GM06990 (cell line): ENCODE measurements around the gene ZNF628.

Experiments
- DNase-seq: peaks from one replicate; pipeline ENCODE4 v3.0.0-alpha.2; 2011; ENCODE audit not compliant: insufficient read length; ENCODE audit errors: extremely low read depth
- H3K27me3 ChIP-seq: replicated peaks from 2 replicates; pipeline ENCODE4 v1.6.0; 2011; ENCODE audit warnings: low read length; ENCODE audit not compliant: control insufficient read depth, insufficient read depth
- H3K36me3 ChIP-seq: 2 replicates; pipeline ENCODE4 v1.5.1; 2011; ENCODE audit warnings: low read length; ENCODE audit not compliant: control insufficient read depth, insufficient read depth
- H3K4me3 ChIP-seq: replicated peaks from 2 replicates; pipeline ENCODE4 v1.5.1; 2011; ENCODE audit warnings: low read depth, mild to moderate bottlenecking, control low read depth, low read length
- TF ChIP-seq, protein P1 (sequence below): IDR thresholded peaks from 2 replicates; pipeline ENCODE4 v1.5.1; 2011; ENCODE audit warnings: low read length, control low read depth, mild to moderate bottlenecking, inconsistent platforms; ENCODE audit not compliant: insufficient read depth, poor library complexity, severe bottlenecking

Gene ZNF628

DNA sequence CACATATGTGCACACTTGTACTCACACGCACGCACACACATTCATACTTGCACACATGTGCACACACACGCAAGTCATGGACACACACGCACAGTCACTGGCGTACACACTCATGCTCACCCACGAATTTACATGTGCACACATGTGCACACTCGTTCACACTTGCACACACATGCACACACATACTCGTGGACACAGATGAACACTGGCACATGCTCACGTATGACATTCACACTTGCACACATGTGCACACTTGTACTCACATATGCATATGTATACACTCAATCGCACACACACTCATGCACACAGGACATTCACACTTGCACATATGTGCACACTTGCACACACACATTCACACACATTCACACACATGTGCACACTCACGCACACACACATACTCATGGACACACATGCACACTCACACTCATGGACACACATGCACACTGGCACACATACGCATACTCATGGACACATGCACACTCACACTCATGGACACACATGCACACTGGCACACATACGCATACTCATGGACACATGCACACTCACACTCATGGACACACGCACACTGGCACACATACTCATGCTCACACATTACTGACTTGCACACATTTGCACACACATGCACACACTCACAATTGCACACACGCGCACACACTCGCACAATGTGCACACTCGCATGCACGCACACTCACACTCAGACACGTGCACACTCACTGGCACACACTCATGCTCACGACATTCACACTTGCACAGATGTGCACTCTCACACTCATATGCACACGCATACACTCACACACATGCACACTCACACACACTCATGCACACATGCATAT lies 51.0 kb downstream of the ZNF628 start:
- Histone ChIP-seq H3K4me3 (no peak overlapping the region), H3K27me3 (no peaks in the 10 kb centered on the region), H3K36me3 (no peaks in the 10 kb centered on the region)
- TF ChIP-seq, protein P1, sequence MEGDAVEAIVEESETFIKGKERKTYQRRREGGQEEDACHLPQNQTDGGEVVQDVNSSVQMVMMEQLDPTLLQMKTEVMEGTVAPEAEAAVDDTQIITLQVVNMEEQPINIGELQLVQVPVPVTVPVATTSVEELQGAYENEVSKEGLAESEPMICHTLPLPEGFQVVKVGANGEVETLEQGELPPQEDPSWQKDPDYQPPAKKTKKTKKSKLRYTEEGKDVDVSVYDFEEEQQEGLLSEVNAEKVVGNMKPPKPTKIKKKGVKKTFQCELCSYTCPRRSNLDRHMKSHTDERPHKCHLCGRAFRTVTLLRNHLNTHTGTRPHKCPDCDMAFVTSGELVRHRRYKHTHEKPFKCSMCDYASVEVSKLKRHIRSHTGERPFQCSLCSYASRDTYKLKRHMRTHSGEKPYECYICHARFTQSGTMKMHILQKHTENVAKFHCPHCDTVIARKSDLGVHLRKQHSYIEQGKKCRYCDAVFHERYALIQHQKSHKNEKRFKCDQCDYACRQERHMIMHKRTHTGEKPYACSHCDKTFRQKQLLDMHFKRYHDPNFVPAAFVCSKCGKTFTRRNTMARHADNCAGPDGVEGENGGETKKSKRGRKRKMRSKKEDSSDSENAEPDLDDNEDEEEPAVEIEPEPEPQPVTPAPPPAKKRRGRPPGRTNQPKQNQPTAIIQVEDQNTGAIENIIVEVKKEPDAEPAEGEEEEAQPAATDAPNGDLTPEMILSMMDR, result no peak
- DNase-seq, result no peak

DNA sequence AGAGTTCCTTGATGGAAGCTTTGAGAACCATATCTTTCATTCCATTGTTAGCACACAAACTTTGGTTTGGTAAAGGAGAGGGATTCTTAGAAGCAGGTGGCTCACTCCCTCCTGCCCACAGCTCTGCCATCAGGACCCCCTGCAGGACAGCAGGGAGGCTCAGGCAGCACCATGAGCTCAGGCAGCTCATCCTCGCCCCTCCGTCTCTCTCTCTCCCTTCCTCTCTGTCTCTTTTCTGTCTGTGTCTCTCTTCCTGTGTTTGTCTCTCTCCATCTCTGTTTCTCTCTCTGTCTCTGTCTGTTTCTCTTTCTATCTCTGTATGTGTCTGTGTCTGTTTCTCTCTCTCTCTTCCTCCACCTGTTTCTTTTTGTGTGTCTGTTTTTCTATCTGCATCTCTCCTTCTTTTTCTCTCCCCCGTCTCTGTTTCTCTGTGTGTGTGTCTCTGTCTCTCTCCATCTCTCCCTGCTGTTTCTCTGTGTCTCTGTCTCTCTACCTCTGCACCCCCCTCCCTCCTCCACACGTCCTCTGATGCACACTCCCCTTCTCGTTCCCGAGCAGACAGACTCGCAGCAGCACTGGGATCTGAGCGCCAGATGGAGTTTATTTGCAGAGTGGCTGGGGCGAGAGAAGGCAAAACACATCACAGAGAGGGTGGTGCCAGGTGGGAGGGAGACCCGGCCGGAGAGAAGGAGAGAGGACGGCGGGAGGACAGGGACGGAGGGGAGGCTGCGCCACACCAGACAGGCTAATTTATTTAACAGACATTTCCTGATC lies 51.8 kb downstream of the ZNF628 start:
- Histone ChIP-seq H3K36me3 (no peaks in the 10 kb centered on the region), H3K27me3 (no peaks in the 10 kb centered on the region), H3K4me3 (no peak overlapping the region)
- TF ChIP-seq, protein P1, result no peak
- DNase-seq, result no peak

DNA sequence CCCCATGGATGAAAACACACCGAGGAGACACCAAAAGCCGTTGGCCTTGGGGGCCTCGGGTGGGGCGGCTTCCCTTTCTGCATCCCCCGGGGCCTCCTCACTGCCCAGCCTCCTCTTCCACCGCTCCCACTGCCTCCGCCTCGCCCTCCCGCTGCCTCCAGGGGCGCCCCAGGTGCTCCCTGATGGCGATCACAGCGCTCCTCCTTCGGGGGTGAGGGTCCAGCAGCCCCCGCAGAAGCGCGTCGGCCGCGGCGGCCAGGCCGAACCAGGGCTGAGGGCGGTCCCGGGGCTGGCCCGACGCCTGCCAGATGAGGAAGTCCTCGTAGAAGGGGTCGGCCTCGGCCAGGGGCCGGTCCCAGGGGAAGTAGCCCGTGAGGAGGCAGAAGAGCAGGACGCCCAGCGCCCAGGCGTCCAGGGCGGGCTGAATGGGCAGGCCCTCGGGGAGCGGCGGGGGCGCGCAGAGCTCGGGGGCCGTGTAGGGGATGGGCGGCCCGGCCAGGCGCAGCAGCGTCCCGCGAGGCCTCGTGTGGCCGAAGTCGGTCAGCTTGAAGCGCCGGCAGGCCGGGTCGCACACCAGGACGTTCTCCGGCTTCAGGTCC lies 53.3 kb downstream of the ZNF628 start:
- H3K36me3 ChIP-seq, result no peaks in the 10 kb centered on the region
- DNase-seq, result no peak
- H3K4me3 ChIP-seq, result no peak overlapping the region
- no peaks in the 10 kb centered on the region for H3K27me3 ChIP-seq
- TF ChIP-seq, protein P1, result no peak

DNA sequence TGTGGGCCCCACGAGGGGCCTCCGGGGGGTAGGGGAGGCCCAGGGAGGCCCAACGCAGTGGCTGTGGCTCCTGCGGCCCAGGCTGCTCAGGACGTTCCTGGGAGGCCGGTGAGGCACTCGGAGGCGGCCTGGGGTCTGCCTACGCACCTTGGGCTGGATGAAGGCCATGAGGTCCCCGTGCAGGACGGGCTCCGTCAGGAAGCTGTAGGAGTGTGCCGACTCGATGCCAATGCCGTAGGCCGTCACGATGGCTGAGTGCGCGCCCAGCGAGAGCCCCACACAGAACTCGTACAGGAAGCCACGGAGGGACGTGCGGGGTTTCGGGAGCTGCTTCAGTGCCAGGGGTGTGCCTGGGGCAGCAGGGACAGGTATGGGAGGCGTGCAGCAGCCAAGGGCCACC lies 54.6 kb downstream of the ZNF628 start:
- TF ChIP-seq, protein P1, result no peak
- H3K27me3 ChIP-seq, result no peaks in the 10 kb centered on the region
- H3K4me3 ChIP-seq, result no peak overlapping the region
- no peak for DNase-seq
- H3K36me3 ChIP-seq, result no peaks in the 10 kb centered on the region
